EH (cell line): Measurements from ENCODE around the gene CCL3.
"Not testable (repeated sequence)": the region's sequence is repeated elsewhere in the genome, so short reads cannot be mapped to it uniquely, and the experiment has no call there.

Experiments
- DNase-seq: peaks from one replicate; pipeline ENCODE4 v3.0.0-alpha.2; 2015; ENCODE audit warnings: low read depth

The CCL3 gene

GRCh38 chr17:36089888-36090836 lies at the start of gene CCL3:
TSS of gene CCL3 (minus strand) at chr17:36090143. CDS start at chr17:36090058, 85 bp downstream.
- no peak for DNase-seq

DNA sequence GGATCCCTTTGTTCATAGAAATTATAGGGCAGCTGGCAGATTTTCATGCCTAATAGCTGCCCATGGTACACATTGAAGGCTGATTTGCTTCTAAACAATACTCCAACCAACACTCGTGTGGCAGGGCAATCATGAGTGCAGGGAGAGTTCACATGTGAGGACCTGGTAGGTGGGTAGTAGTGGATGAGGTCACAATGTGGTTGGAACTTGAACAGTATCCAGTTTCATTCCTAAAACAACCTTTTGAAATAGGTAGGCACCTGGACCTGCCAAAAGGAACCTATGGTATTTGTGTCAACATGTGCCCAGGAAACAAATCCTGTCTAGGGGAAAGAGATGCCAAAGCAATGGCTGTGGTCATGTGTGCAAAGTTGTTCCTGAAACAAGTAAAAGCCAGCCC lies 46.5 kb upstream of the CCL3 start:
- no peak for DNase-seq

GRCh38 chr17:36136036-36136435 lies 46.1 kb upstream of the CCL3 start:
- DNase-seq, result no peak

- DNase-seq, result no peak
Observed at GRCh38 chr17:36135465-36135864, 45.5 kb upstream of the CCL3 start.

DNA sequence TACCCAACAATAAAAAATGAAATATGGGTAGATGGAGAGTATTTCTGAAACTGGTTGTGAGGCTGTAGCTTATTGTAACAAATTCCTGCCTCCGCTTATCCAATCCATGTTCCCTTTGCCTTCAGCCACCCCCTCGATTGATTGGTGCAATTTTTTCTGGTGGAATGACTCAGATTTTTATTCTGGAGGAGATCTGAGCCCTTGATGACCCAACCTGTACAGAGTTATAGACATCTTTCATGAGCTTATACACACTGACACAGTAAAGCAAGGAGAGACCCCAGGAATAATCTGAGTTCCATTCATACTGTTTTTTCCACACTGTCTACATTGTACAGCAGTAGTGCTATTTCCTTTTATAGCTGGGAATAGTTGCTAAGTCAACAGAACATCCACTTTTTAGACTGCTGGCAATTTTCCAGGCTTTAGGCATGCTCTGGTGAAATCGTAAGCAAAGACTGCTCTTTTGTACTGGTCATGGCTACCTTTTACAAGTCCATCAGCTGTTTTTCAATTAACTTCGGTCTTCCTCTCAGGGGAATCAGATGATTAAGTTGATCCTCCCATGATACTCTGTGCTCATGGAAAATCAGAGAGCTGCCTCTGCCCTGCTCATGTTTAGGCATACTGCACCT lies 43.8 kb upstream of the CCL3 start:
- peak; percentile 9 for DNase-seq

- DNase-seq, result no peak
Observed at GRCh38 chr17:36132421-36132831, 42.5 kb upstream of the CCL3 start.

DNA sequence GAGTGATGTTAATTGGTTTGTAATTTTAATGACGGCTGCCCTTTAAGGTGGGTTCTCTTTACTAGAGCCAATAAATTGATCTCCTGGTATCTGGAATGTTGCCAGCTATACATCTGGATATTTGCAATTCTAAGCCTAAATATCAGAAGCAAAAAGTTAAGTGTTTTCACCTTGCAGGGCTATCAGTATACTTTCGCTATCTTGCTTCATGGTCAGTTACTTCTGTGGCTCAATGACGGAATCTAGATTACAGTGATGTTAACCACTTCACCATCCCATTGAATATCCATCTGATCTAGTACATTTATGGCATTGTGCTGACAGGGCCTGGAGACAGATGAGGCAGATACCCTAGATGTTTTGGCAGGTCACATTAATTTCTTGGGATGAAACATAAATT lies 42.0 kb upstream of the CCL3 start:
- no peak for DNase-seq

DNA sequence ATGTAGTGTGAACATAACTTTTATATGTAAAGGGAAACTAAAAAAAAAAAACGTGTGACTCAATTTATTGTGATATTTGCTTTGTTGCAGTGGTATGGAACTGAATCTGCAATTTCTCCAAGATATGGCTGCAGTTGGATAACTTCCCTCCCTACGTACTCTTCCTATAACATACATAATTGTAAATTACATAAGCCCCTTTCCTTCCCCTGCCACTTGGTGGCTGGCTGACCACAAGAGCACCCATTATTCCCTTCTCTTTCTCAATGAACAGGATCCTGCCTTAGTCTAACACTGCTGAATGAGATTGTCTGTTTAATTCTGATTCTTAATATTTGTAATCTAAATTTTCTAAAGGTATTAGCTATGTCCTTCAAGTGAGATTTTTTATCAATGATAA lies 41.5 kb upstream of the CCL3 start:
- DNase-seq, result no peak

DNA sequence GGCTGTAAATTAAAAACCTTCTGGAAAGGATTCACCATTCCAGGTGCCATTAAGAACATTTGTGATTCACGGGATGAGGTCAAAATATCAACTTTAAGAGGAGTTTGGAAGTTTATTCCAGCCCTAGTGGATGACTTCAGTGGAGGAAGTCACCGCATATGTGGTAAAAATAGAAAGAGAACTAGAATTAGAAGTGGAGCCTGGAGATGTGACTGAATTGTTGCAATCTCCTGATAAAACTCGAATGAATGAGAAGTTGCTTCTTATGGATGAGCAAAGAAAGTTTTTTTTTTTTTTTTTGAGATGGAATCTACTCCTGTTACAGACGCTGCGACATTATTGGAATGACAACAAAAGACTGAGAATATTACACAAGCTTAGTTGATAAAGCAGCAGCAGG lies 40.4 kb upstream of the CCL3 start:
- DNase-seq, result no peak

DNA sequence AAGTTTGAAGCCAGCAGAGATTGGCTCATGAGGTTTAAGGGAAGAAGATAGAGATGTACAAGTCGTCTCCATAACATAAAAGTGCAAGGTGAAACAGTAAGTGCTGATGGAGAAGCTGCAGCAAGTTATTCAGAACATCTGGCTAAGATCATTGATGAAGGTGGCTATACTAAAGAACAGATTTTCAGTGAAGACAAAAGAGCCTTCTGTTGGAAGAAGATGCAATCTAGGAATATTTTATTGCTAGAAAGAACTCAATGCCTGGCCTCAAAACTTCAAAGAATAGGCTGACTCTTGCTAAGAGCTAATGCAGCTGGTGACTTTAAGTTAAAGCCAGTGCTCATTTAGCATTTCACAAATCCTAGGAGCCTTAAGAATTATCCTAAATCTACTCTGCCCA lies 39.7 kb upstream of the CCL3 start:
- no peak for DNase-seq

DNA sequence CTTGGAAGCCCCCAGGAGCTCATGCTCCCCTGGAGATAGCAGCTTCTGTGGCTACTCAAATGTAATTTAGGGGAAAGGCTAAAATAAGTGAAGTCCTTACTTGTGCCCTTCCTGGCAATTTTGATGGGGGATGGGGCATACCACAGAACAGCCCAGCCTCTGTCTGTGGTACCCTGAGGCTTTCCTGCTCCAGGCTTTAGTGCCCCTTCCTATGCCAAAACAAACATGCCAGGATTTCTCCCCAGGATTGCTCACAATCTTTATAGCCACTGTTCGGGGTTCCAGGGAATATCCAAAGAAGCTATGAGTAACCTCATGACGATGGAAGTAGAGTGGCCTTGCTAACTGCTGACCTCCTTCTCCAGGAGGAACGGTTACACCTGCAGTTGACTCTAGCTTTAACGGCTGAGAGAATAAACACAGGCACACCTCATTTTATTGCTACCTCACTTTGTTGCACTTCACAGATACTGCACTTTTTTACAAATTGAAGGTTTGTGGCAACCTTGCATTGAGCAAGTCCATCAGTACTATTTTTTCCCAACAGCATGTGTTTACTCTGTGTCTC lies 38.6 kb upstream of the CCL3 start:
- DNase-seq, result peak; percentile 12

DNA sequence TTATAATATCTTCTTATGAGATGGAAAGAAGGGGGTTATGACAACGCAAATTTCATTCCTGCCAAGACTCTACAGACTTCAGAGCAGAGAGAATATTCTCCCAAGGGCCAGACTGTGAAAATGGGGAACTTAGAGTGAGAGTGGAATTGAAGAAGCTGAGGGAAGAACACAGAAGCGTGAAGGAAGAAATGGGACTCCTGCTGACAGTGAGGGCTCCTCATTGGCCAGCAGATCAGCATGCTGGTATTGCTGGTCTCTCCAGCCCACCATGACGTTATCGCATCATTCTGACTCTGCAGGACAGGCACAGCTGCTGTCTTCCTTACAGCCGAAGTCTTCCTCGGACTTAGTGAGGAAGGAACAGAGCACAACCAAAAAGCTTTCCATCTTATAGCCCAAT lies 38.0 kb upstream of the CCL3 start:
- DNase-seq, result no peak

GRCh38 chr17:36127199-36127893 lies 37.4 kb upstream of the CCL3 start:
- DNase-seq, result no peak

DNA sequence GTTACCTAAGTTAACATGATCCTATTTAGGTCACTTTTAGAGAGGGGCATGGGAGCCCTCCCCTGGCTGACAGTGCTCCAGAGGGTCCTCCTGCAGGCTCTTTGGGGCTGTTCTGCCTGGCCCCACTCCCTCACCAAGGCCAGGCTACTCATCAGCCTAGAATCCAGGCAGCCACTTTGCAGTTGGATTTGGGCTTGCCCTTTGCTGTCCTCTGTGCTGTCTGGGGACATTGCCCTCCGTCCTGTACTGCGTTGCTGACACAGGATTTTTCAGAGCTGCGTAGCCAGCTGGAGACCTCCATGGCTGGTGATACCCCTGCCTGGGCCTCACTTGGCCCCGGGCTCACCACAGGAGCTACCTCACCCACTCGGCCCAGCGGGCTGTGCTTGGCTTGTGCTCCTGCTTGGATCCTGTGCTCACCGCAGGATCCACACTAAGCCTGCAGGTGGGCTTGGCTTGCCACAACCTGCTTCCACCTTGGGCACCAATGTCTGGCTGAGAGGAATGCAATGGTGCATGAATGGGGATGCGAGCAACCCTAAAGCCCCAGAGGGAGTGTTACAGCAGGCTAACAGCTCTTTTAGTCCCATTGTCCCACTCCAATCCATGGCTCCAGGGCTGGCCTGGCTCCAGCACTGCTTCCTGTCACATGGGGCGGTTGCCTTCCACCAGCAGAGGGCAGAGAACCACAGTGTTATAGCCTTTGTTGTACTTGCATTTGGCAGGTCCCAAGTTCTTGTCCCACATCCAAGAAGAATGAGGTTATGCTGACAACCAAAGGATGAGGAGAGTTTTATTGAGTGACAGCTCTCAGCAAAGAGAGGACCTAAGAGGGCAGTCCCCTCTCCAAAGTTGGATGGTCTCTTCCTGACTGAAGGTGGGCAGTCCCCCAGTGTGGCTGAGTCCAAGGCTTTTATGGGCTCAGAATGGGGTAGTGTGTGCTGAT lies 35.2 kb upstream of the CCL3 start:
- DNase-seq, result no peak

- DNase-seq, result no peak
Observed at GRCh38 chr17:36123431-36123830, 33.5 kb upstream of the CCL3 start.

- not testable (repeated sequence) for DNase-seq
Observed at GRCh38 chr17:36121099-36121498, 31.2 kb upstream of the CCL3 start.

GRCh38 chr17:36120221-36120620 lies 30.3 kb upstream of the CCL3 start:
- no peak for DNase-seq

GRCh38 chr17:36118477-36119353 lies 28.8 kb upstream of the CCL3 start:
- no peak for DNase-seq

- no peak for DNase-seq
Observed at GRCh38 chr17:36117505-36118382, 27.8 kb upstream of the CCL3 start.
